A549 (cell line): Measurements from ENCODE around the gene PTK7. TPM values are rescaled to one million over a fixed set of nuclear protein-coding genes. Genes with fewer than 3 reads are reported as not detected.

Experiments used
- ATAC-seq, 2 experiments: fragments of 200-7000 bp in 1 of 2; fragments of >200 bp in 1 of 2; cut with Nextera tagmentation in 1 of 2; cut with Tn5 transposase in 1 of 2; 3 replicates each; pipeline versions ENCODE4 v1.8.0 to v1.9.1; 2018 to 2020; ENCODE audit warnings: mild to moderate bottlenecking in 1 of 2, moderate library complexity in 1 of 2
- CTCF ChIA-PET: fragments of 300-600 bp; sonication (Branson Sonifier 250); formaldehyde crosslinking; extraction: SDS; loops from one replicate; lab custom pipeline; 2021; ENCODE audit warnings: antibody characterized with exemption, inconsistent platforms; lab: Yijun Ruan, JAX
- POLR2A ChIA-PET: fragments of 350-600 bp; formaldehyde crosslinking; extraction: SDS; loops from one replicate; lab custom pipeline; 2021; ENCODE audit warnings: antibody characterized with exemption, inconsistent platforms; lab: Yijun Ruan, JAX
- DNase-seq, 2 experiments: peaks; one replicate each; pipeline versions ENCODE4 v3.0.0 to v3.0.0-alpha.2; 2011 to 2016; ENCODE audit warnings: low read depth in 1 of 2, low spot score in 1 of 2
- FAIRE-seq: peaks from 2 replicates; lab custom pipeline; 2011; peaks lifted over from hg19 to GRCh38; lab: Jason Lieb, UNC
- H3K27ac ChIP-seq, 2 experiments: fragments of >200 bp; sonication (Bioruptor Twin); formaldehyde crosslinking; 3 replicates each; pipeline ENCODE4 v1.5.1; 2016 to 2017
- H3K4me1 ChIP-seq: fragments of >200 bp; sonication (Bioruptor Twin); formaldehyde crosslinking; 3 replicates; pipeline ENCODE4 v1.6.1; 2016
- H3K4me2 ChIP-seq: fragments of >200 bp; sonication (Bioruptor Twin); formaldehyde crosslinking; 3 replicates; pipeline ENCODE4 v1.6.1; 2016
- H3K4me3 ChIP-seq: fragments of >200 bp; sonication (Bioruptor Twin); formaldehyde crosslinking; 3 replicates; pipeline ENCODE4 v1.5.1; 2016
- H3K9me3 ChIP-seq: fragments of >200 bp; sonication (Bioruptor Twin); formaldehyde crosslinking; 3 replicates; pipeline ENCODE4 v1.6.1; 2016
- BHLHE40 ChIP-seq: IDR thresholded peaks from 2 replicates; pipeline ENCODE4 v1.6.1; 2012; ENCODE audit warnings: low read depth, low read length, inconsistent platforms
- EHMT2 ChIP-seq: fragments of 200-600 bp; sonication (generic); IDR thresholded peaks from 2 replicates; pipeline ENCODE4 v1.6.1; 2016; ENCODE audit warnings: antibody characterized with exemption, low read depth, mild to moderate bottlenecking, moderate library complexity
- ESRRA ChIP-seq: fragments of 150-350 bp; IDR thresholded peaks from 2 replicates; pipeline ENCODE4 v1.6.1; 2014; ENCODE audit warnings: mild to moderate bottlenecking, low read length, borderline replicate concordance
- HEYL ChIP-seq: fragments of 250-450 bp; sonication (Bioruptor Pico); IDR thresholded peaks from 2 replicates; pipeline ENCODE4 v1.8.0; 2021; ENCODE audit warnings: mild to moderate bottlenecking, moderate library complexity
- HOXB5 ChIP-seq: fragments of 250-450 bp; sonication (Bioruptor Pico); IDR thresholded peaks from 2 replicates; pipeline ENCODE4 v1.5.0; 2020; ENCODE audit warnings: mild to moderate bottlenecking, moderate library complexity
- MAFK ChIP-seq: fragments of 450-650 bp; IDR thresholded peaks from 2 replicates; pipeline ENCODE4 v1.6.1; 2014; ENCODE audit not compliant: partially characterized antibody
- NFE2L2 ChIP-seq: fragments of 150-350 bp; conservative IDR thresholded peaks from 2 replicates; pipeline ENCODE4 v1.6.1; 2014; ENCODE audit warnings: low read length
- RAD21 ChIP-seq, 2 experiments: fragments of >200 bp in 1 of 2; sonication (Bioruptor Twin) in 1 of 2; formaldehyde crosslinking in 1 of 2; IDR thresholded peaks in 1 of 2; conservative IDR thresholded peaks in 1 of 2; 2 replicates in 1 of 2; 3 replicates in 1 of 2; pipeline ENCODE4 v1.6.1; 2012 to 2018; ENCODE audit warnings: inconsistent platforms in 1 of 2
- SMC3 ChIP-seq: fragments of >200 bp; sonication (Bioruptor Twin); formaldehyde crosslinking; IDR thresholded peaks from 3 replicates; pipeline ENCODE4 v1.6.1; 2018; ENCODE audit warnings: inconsistent platforms
- SREBF2 ChIP-seq: fragments of 450-650 bp; IDR thresholded peaks from 2 replicates; pipeline ENCODE4 v1.6.1; 2014; ENCODE audit warnings: mild to moderate bottlenecking, moderate library complexity
- ZSCAN20 ChIP-seq: fragments of 250-450 bp; sonication (Bioruptor Pico); IDR thresholded peaks from 2 replicates; pipeline ENCODE4 v1.8.0; 2022; ENCODE audit warnings: mild to moderate bottlenecking, moderate library complexity
- WGBS: methylation state at CpG from one replicate; pipeline ENCODE4 v1.1.6; 2017; ENCODE audit errors: missing lambda C conversion rate; 5-methylcytosine and 5-hydroxymethylcytosine counted together
- polyA plus RNA-seq, 4 experiments: library from polyadenylated mRNA; depleted of rRNA in 3 of 4; stranded (reverse); fragments of >200 nt; fragmentation: RNase III in 1 of 4; extraction: RNeasy Plus Mini Kit Qiagen cat#74134 plus additional on column Dnase treatment in 1 of 4; gene quantifications; 2 replicates in 3 of 4; 3 replicates in 1 of 4; pipeline ENCODE4 v1.2.3, GENCODE V29; 2011 to 2017

PTK7 gene
- polyA plus RNA-seq, 2 of the 4 experiments (the other 2 are of a cell fraction): 2.8 to 5.6 TPM

DNA sequence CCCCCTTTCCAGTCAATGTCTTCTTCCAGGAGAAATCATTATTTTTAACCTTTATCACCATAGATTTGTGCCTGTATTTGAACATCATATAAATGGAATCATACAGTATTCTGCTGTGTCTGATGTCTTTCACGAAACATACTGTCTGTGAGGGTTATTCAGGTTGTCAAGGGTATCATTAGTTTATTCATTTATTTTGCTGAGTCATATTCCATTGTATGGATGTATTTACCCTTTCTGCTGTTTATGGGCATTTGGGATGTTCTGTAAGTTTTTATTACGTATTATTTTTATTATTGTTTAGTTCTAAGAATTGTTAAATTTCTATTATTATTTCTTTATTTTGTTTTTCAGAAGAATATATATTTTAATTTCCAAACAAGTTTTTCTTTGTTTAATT lies 131.2 kb downstream of the PTK7 start:
- ATAC-seq (no peak), DNase-seq (no peak), FAIRE-seq (no peak)
- Histone ChIP-seq H3K27ac (peak overlapping the region; percentile 1 to 22; a peak in 2 of 6 replicates), H3K4me2 (no peak overlapping the region), H3K4me1 (peaks cover 6% of the 10 kb centered on the region; the same call in 2 of the 3 replicates), H3K4me3 (no peak overlapping the region), H3K9me3 (no peaks in the 10 kb centered on the region)
- TF ChIP-seq EHMT2 (no peak), NFE2L2 (peak; percentile 77), RAD21 (conservative IDR thresholded peaks at IDR 0.05 in 1 of 2, IDR thresholded peaks at IDR 0.05 in 1 of 2) (no peak), BHLHE40 (no peak), ESRRA (no peak), HEYL (CRISPR knock-in tag) (no peak), MAFK (peak; percentile 89), HOXB5 (CRISPR knock-in tag) (no peak), SMC3 (no peak), ZSCAN20 (CRISPR knock-in tag) (no peak), SREBF2 (no peak)
- CTCF ChIA-PET: no interaction called here
- POLR2A ChIA-PET: no interaction called here
- 85% methylated on average over 2 of the region's 2 CpGs for WGBS

Other genes starting within 250 kb of the PTK7 start
- 46.4 and 65.2 TPM in 2 replicates for gene RPL7L1, start 196.7 kb upstream of the PTK7 start, polyA plus RNA-seq (2011; rRNA removed)
- gene RPL7L1, start 196.7 kb upstream of the PTK7 start, polyA plus RNA-seq (2017; fragmentation: RNase III; extraction: RNeasy Plus Mini Kit Qiagen cat#74134 plus additional on column Dnase treatment): 82.5 to 101 TPM (median 84.1 TPM) in 3 replicates
- gene PTCRA, start 160.3 kb upstream of the PTK7 start, polyA plus RNA-seq (2011; rRNA removed): not detected in 2 replicates
- not detected in 3 replicates for gene PTCRA, start 160.3 kb upstream of the PTK7 start, polyA plus RNA-seq (2017; fragmentation: RNase III; extraction: RNeasy Plus Mini Kit Qiagen cat#74134 plus additional on column Dnase treatment)
- gene CNPY3, start 146.8 kb upstream of the PTK7 start, polyA plus RNA-seq (2011; rRNA removed): 28.2 and 30.3 TPM in 2 replicates
- gene CNPY3, start 146.8 kb upstream of the PTK7 start, polyA plus RNA-seq (2017; fragmentation: RNase III; extraction: RNeasy Plus Mini Kit Qiagen cat#74134 plus additional on column Dnase treatment): 31.9 to 39.4 TPM (median 38.5 TPM) in 3 replicates
- 0.12 TPM in 2 replicates for gene GNMT, start 115.6 kb upstream of the PTK7 start, polyA plus RNA-seq (2011; rRNA removed)
- 0.23 to 0.32 TPM (median 0.31 TPM) in 3 replicates for gene GNMT, start 115.6 kb upstream of the PTK7 start, polyA plus RNA-seq (2017; fragmentation: RNase III; extraction: RNeasy Plus Mini Kit Qiagen cat#74134 plus additional on column Dnase treatment)
- gene PEX6, start 97.1 kb upstream of the PTK7 start, polyA plus RNA-seq (2011; rRNA removed): 4.6 TPM in 2 replicates
- 8.3 to 9.5 TPM (median 8.6 TPM) in 3 replicates for gene PEX6, start 97.1 kb upstream of the PTK7 start, polyA plus RNA-seq (2017; fragmentation: RNase III; extraction: RNeasy Plus Mini Kit Qiagen cat#74134 plus additional on column Dnase treatment)
- gene PPP2R5D, start 91.7 kb upstream of the PTK7 start, polyA plus RNA-seq (2011; rRNA removed): 34.6 and 41.6 TPM in 2 replicates
- 25.8 to 26.5 TPM (median 26.0 TPM) in 3 replicates for gene PPP2R5D, start 91.7 kb upstream of the PTK7 start, polyA plus RNA-seq (2017; fragmentation: RNase III; extraction: RNeasy Plus Mini Kit Qiagen cat#74134 plus additional on column Dnase treatment)
- 58.6 and 63.4 TPM in 2 replicates for gene MEA1, start 62.4 kb upstream of the PTK7 start, polyA plus RNA-seq (2011; rRNA removed)
- 90.1 to 94.3 TPM (median 92.8 TPM) in 3 replicates for gene MEA1, start 62.4 kb upstream of the PTK7 start, polyA plus RNA-seq (2017; fragmentation: RNase III; extraction: RNeasy Plus Mini Kit Qiagen cat#74134 plus additional on column Dnase treatment)
- 18.8 and 21.3 TPM in 2 replicates for gene KLHDC3, start 62.1 kb upstream of the PTK7 start, polyA plus RNA-seq (2011; rRNA removed)
- 25.5 to 28.0 TPM (median 26.9 TPM) in 3 replicates for gene KLHDC3, start 62.1 kb upstream of the PTK7 start, polyA plus RNA-seq (2017; fragmentation: RNase III; extraction: RNeasy Plus Mini Kit Qiagen cat#74134 plus additional on column Dnase treatment)
- 51.9 and 52.3 TPM in 2 replicates for gene RRP36, start 54.7 kb upstream of the PTK7 start, polyA plus RNA-seq (2011; rRNA removed)
- gene RRP36, start 54.7 kb upstream of the PTK7 start, polyA plus RNA-seq (2017; fragmentation: RNase III; extraction: RNeasy Plus Mini Kit Qiagen cat#74134 plus additional on column Dnase treatment): 54.0 to 56.2 TPM (median 55.7 TPM) in 3 replicates
- gene CUL7, start 22.5 kb upstream of the PTK7 start, polyA plus RNA-seq (2011; rRNA removed): 12.1 and 14.6 TPM in 2 replicates
- 8.1 to 10.6 TPM (median 10.0 TPM) in 3 replicates for gene CUL7, start 22.5 kb upstream of the PTK7 start, polyA plus RNA-seq (2017; fragmentation: RNase III; extraction: RNeasy Plus Mini Kit Qiagen cat#74134 plus additional on column Dnase treatment)
- 20.9 and 33.7 TPM in 2 replicates for gene MRPL2, start 16.9 kb upstream of the PTK7 start, polyA plus RNA-seq (2011; rRNA removed)
- 50.9 to 55.6 TPM (median 51.9 TPM) in 3 replicates for gene MRPL2, start 16.9 kb upstream of the PTK7 start, polyA plus RNA-seq (2017; fragmentation: RNase III; extraction: RNeasy Plus Mini Kit Qiagen cat#74134 plus additional on column Dnase treatment)
- 8.4 and 10.0 TPM in 2 replicates for gene KLC4, start 16.7 kb upstream of the PTK7 start, polyA plus RNA-seq (2011; rRNA removed)
- 7.7 to 11.8 TPM (median 9.9 TPM) in 3 replicates for gene KLC4, start 16.7 kb upstream of the PTK7 start, polyA plus RNA-seq (2017; fragmentation: RNase III; extraction: RNeasy Plus Mini Kit Qiagen cat#74134 plus additional on column Dnase treatment)
- 16.2 and 16.7 TPM in 2 replicates for gene SRF, start 95.0 kb downstream of the PTK7 start, polyA plus RNA-seq (2011; rRNA removed)
- 14.0 to 15.7 TPM (median 14.2 TPM) in 3 replicates for gene SRF, start 95.0 kb downstream of the PTK7 start, polyA plus RNA-seq (2017; fragmentation: RNase III; extraction: RNeasy Plus Mini Kit Qiagen cat#74134 plus additional on column Dnase treatment)
- 11.0 and 11.3 TPM in 2 replicates for gene CUL9, start 105.9 kb downstream of the PTK7 start, polyA plus RNA-seq (2011; rRNA removed)
- gene CUL9, start 105.9 kb downstream of the PTK7 start, polyA plus RNA-seq (2017; fragmentation: RNase III; extraction: RNeasy Plus Mini Kit Qiagen cat#74134 plus additional on column Dnase treatment): 10.9 to 12.7 TPM (median 12.5 TPM) in 3 replicates
- 51.4 and 63.2 TPM in 2 replicates for gene DNPH1, start 153.2 kb downstream of the PTK7 start, polyA plus RNA-seq (2011; rRNA removed)
- gene DNPH1, start 153.2 kb downstream of the PTK7 start, polyA plus RNA-seq (2017; fragmentation: RNase III; extraction: RNeasy Plus Mini Kit Qiagen cat#74134 plus additional on column Dnase treatment): 77.5 to 82.0 TPM (median 80.2 TPM) in 3 replicates
- gene TTBK1, start 167.2 kb downstream of the PTK7 start, polyA plus RNA-seq (2011; rRNA removed): 0.03 TPM in 1 of 2 replicates, not detected in the other
- 0.04 to 0.05 TPM (median 0.04 TPM) in 3 replicates for gene TTBK1, start 167.2 kb downstream of the PTK7 start, polyA plus RNA-seq (2017; fragmentation: RNase III; extraction: RNeasy Plus Mini Kit Qiagen cat#74134 plus additional on column Dnase treatment)
- gene SLC22A7, start 221.9 kb downstream of the PTK7 start, polyA plus RNA-seq (2011; rRNA removed): not detected in 2 replicates
- not detected in 3 replicates for gene SLC22A7, start 221.9 kb downstream of the PTK7 start, polyA plus RNA-seq (2017; fragmentation: RNase III; extraction: RNeasy Plus Mini Kit Qiagen cat#74134 plus additional on column Dnase treatment)
- gene CRIP3, start 232.5 kb downstream of the PTK7 start, polyA plus RNA-seq (2011; rRNA removed): 1.3 and 2.6 TPM in 2 replicates
- 2.1 to 2.8 TPM (median 2.4 TPM) in 3 replicates for gene CRIP3, start 232.5 kb downstream of the PTK7 start, polyA plus RNA-seq (2017; fragmentation: RNase III; extraction: RNeasy Plus Mini Kit Qiagen cat#74134 plus additional on column Dnase treatment)